GM21447 (cell line): ENCODE data around the gene UCK1.

ENCODE experiments used
- ATAC-seq: cut with Tn5 transposase; IDR thresholded peaks from one replicate; pipeline ENCODE4 v1.9.1; 2021; ENCODE audit not compliant: unreplicated experiment

Gene UCK1

GRCh38 chr9:131499254-131499767, 31.8 kb downstream of the UCK1 start:
- ATAC-seq: no peak

DNA sequence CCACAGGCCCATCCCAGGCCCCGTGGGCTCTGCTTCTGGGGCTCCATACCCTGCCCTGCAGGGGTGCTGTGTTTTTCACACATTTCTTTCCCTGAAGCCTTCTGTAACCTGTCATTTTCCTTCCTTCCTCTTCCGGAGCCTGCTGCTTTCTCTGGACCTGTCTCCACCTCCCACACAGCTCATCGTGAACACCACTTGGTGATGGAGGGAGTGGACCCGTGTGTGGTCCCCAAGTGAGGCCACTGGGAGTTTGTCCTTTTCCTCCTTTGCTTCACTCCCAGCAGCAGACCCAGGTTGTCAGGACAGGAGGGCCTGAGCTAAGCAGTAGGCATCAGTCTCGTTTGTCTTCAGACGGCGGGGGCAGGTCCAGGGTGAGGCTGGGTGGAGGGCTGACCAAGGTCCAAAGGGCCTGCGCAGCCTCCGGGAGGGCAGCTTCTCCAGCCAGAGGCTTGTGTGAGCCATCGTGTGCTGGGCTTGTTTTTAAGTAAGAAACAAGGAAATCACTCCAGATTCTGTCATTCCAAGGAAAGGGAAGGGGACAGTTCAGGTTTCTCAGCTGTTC, 34.1 kb downstream of the UCK1 start:
- ATAC-seq: no peak

- no peak for ATAC-seq
Observed at GRCh38 chr9:131495785-131496184, 35.3 kb downstream of the UCK1 start.

DNA sequence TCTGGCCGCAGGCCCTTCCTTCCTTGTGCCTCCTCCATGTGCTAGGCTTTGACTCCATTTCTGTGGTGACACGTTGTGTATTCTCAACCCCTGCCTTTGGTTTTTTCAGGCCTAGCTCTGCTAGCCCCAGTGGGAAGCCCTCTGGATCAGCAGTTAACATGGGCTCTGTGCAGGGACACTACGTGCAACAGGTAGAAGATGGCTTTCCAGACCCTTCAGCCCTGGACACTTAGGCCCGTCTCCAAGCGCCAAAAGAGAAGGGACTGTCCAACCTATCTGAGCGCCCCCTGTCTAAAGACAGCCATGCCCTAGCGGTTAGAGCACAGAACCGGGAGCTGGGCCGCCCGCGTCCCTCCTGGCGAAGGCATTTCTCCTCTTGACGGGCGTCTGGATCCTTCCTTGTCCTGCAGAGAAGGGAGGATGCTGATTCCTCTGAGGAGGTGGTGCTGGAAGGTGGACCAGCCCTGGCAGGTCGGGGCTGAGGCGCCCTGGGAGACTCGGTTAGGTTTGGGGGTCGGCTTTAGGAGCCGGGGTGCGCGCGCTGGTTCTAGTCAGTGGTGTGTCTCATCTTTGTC, 36.7 kb downstream of the UCK1 start:
- ATAC-seq: no peak

DNA sequence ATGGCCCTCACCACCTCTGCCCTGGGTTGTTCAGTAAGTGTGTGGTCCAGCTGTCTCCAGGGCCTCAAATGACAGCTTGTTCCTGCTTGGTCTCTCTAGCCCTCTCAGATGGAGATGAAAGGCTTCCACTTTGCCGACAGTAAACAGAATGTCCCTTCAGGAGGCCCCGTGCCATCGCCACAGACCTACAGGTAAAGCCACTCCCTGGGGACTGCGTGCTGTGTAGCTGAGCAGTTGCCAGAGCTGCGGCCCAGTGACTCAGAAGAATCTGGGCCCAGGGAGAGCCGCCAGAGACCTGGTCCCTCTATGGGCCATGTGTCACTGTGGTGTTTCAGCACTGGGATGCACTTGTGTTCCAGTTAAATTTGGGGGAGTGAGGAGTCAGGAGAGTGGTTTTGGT, 39.0 kb downstream of the UCK1 start:
- ATAC-seq: no peak

DNA sequence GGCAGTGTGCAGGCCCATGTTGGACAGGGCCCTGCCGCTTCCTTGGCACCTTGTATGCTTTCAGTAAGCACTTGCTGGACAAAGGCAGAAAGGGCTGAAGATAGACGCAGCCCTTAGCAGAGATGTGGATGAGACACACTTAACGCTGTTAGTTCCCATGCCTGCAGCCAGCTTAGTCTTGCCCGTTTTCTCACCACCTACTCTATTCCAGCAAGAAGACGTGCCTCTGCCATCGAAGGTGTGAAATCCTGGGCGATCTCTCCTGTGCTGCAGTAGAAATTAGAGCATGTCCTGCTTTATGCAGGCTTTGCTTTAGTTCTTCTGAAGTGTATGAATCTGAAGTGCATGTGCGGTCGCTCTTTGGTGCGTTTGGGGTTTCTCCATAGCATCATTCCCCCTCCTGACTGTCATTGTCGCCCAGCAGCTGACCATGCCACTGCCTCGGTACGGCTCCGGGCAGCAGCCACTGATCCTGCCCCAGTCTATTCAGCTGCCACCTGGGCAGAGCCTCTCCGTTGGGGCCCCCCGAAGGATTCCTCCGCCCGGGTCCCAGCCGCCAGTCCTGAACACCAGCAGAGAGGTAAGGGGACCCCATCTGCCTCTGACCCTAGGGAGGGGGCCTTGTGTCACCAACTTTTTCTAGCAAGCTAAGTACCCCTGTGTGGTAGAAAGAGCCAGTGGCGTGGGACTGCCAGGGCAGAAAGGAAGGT, 39.9 kb downstream of the UCK1 start:
- no peak for ATAC-seq

GRCh38 chr9:131490514-131490913, 40.5 kb downstream of the UCK1 start:
- no peak for ATAC-seq

GRCh38 chr9:131487621-131488031, 43.4 kb downstream of the UCK1 start:
- no peak for ATAC-seq

GRCh38 chr9:131487001-131487400, 44.1 kb downstream of the UCK1 start:
- no peak for ATAC-seq

GRCh38 chr9:131485728-131486422, 45.2 kb downstream of the UCK1 start:
- ATAC-seq: no peak

DNA sequence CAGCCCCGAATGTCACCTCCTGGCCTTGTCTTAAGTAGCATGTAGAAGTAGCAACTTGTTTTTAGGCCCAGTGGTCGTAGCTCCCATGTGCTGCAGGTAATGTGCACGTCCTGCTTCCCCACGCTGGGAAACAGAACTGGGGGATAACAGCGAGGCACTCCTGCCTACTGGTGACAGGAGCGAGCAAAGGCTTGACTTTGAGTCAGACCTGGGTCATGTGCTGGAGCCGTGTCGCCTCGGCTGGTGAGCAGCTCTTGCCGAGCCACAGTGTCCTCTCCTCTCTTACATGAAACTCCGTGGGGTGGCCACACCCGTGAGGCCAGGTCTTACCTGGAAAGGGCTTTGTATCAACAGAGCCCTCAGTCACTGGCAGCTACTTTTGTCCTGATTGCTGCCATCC, 45.9 kb downstream of the UCK1 start:
- ATAC-seq: no peak

GRCh38 chr9:131484560-131485185, 46.4 kb downstream of the UCK1 start:
- ATAC-seq: no peak

GRCh38 chr9:131484051-131484445, 47.0 kb downstream of the UCK1 start:
- ATAC-seq: no peak

DNA sequence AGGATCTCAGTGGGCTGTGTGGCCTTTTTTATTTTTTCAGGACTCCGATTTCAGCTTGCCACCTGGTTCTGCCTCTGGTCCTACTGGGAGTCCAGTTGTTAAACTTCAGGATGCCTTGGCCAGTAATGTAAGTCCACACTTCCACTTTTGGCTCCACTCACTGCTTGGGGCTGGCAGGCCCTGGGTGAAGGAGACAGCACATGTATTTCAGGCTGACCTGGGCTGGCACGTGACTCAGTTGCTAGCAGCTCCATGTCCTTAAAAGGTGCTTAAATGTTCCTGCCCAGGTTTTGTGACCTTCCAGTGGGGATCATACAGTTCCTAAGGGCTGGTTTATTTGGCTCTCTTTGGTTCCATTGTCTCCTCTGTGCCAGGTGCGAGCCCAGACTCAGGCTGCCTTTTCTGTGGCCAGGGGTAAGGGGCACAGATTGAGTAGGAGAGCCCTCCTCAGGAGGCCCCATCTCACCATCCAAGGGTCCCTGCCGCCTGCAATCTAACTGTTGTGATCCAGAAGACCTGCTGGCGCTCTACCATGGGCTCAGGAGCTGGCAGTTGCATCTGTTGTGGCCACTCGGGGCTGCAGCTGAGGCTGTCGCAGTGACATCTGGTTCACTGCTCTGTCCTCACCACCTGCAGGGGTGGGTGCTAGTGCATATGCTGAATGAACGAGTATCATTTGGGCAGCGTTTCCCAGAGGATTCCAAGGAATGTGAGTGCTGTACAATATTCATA, 47.6 kb downstream of the UCK1 start:
- ATAC-seq: no peak

GRCh38 chr9:131482343-131483006, 48.6 kb downstream of the UCK1 start:
- no peak for ATAC-seq

DNA sequence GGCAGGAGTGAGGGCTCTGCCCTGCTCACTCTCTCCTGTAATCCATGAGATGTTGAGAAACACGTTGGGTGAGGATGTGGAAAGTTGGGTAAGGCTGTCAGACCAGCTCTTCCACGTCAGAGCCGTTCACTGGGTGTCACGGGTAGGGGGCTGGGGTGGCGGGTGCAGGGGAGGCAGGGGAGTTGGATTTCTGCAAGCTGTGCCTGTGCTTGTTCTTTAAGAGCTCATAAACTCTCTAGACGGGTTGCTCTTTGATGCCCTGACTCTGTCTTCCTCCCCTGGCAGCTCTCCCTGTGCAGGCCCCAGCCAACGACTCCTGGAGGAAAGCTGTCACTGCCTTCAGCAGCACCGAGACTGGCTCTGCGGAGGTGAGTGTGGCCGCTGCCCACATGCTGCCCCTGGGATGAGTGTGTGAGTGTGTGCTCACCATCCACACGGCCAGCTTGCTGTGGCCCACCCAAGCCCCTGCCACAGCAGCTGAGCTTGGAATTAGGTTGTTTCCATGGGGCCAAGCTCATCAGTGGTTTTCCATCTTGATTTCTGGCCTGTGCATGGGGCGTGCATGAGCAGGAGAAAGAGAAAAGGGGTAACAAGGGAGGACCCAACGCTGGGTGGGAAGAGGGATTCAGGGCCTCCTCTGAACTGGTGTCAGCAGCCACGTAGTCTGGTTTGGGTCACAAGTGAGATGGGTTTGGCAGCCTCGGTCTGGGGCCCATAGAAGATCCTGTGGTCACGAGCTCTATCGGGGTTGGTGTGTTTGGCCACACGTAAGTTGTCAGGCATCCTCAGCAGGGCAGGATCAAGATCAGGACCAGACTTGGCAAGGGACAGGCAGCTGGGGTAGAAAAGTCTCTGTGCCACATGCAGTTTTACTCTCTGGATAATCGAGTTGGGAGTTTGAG, 49.4 kb downstream of the UCK1 start:
- no peak for ATAC-seq

DNA sequence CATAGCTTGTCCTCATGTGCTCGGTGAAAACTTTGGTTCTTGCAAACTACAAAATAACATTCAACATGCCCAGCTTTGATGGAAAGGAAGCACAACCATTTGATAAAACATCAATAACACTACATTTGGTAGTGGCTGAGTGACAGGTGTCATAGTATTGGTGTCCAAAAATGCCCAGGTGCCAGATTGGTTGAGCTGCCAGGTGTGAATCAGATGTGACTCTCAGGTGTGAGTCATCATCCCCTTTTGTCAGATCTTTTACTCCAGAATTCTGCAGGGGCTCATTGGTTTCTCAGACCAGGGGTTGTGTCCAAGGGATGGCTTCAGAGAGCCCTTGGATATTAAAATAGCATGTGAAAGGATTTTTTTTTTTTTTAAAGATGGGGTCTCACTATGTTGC, 50.8 kb downstream of the UCK1 start:
- no peak for ATAC-seq

DNA sequence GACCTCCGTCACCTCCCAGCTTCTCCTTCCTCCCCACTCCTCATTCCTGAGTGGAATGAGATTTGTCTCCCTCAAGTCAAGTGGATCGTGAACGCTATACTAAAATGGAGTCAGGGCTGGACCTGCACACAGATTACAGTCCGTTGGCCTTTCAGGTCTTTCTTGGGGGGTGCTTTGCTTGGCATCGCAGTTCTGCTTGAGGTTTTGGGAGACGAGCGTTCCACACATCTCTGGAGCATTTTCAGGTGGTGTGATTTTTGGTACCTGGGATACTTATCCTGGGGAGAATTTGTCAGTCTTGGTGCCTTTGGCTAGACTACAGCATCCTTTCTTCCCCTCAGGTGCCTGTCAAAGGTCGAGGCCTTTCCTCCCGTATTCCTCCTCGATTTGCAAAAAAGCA, 52.2 kb downstream of the UCK1 start:
- no peak for ATAC-seq

DNA sequence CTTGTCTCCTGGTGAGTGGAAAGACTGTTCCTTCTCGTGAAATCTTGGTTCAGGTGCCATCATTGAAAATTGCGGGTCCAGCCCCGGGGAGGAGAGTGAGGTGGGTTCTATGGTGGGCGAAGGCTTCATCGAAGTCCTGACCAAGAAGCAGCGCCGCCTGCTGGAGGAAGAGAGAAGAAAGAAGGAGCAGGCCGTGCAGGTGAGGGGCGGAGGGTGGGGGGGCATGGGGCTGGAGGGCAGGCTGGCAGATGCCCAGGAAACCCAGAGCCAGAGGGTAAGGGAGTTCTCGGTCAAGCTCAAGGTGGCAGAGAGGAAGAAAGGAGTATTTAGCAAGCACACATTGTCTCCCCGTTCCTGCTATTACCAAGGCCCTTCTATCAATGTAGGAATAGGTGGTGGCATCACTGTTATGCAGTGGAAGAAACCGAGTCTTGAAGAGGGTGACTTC, 52.6 kb downstream of the UCK1 start:
- ATAC-seq: no peak
